ENCODE data around the gene ARL17B.
"Not testable (repeated sequence)": the region's sequence is repeated elsewhere in the genome, so short reads cannot be mapped to it uniquely, and the experiment has no call there.

The ARL17B gene

GRCh38 chr17:46253722-46254121 is 107.8 kb downstream of the ARL17B start:
- H3K4me3 ChIP-seq (ENCODE audit: low read depth, low read length): not testable (repeated sequence)
- peak; percentile 51 for DNase-seq (ENCODE audit: low read depth)
- TF ChIP-seq CTCF (IDR thresholded peaks at IDR 0.05; ENCODE audit: low read depth, low read length, missing control alignments): peak; percentile 80

GRCh38 chr17:46252804-46253203 is 108.8 kb downstream of the ARL17B start:
- not testable (repeated sequence) for H3K4me3 ChIP-seq (ENCODE audit: low read depth, low read length); DNase-seq (ENCODE audit: low read depth)

- DNase-seq (ENCODE audit: low read depth); H3K4me3 ChIP-seq (ENCODE audit: low read depth, low read length): not testable (repeated sequence)
These were observed 112.4 kb downstream of the ARL17B start for GRCh38 chr17:46249153-46249552.

DNA sequence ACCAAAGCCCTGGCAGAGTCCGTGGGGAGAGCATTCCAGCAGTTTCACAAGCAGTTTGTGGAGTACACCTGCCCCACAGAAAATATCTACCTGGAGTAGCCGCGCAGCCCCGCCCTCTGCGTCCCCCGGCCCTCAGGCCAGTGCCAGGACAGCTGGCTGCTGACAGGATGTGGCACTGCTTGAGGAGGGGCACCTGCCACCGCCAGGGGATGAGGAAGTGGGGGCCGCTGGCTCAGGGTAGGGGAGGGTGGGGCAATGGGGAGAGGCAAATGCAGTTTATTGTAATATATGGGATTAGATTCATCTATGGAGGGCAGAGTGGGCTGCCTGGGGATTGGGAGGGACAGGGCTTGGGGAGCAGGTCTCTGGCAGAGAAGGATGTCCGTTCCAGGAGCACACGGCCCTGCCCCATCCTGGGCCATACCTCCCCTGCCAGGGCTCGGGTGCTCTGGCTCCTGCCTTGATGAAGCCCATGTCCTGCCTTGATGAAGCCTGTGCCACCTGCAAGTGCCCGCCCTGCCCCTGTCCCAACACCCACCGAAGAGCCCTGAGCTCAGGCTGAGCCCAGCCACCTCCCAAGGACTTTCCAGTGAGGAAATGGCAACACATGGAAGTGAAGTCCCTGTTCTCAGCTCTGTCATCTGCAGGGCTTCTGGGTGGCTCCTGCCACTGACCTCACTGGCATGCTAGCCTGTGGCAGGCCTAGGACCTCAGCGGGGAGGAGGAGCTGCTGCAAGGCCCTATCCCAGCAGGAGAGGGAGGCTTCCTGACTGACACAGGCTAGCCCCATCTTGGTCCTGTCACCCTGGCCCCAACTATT is 116.4 kb downstream of the ARL17B start:
- H3K4me3 ChIP-seq (ENCODE audit: low read depth, low read length); DNase-seq (ENCODE audit: low read depth): not testable (repeated sequence)

DNA sequence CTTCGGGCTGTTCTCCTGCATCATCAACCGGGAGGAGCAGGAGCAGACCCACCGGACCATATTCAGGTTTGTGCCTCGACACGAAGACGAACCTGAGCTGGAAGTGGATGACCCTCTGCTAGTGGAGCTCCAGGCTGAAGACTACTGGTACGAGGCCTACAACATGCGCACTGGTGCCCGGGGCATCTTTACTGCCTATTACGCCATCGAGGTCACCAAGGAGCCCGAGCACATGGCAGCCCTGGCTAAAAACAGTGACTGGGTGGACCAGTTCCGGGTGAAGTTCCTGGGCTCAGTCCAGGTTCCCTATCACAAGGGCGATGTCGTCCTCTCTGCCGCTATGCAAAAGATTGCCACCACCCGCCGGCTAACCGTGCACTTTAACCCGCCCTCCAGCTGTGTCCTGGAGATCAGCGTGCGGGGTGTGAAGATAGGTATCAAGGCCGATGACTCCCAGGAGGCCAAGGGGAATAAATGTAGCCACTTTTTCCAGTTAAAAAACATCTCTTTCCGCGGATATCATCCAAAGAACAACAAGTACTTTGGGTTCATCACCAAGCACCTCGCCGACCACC is 117.1 kb downstream of the ARL17B start:
- DNase-seq (ENCODE audit: low read depth); H3K4me3 ChIP-seq (ENCODE audit: low read depth, low read length): not testable (repeated sequence)

- DNase-seq (ENCODE audit: low read depth); H3K4me3 ChIP-seq (ENCODE audit: low read depth, low read length): not testable (repeated sequence)
These were observed 117.6 kb downstream of the ARL17B start for GRCh38 chr17:46243928-46244327.

DNA sequence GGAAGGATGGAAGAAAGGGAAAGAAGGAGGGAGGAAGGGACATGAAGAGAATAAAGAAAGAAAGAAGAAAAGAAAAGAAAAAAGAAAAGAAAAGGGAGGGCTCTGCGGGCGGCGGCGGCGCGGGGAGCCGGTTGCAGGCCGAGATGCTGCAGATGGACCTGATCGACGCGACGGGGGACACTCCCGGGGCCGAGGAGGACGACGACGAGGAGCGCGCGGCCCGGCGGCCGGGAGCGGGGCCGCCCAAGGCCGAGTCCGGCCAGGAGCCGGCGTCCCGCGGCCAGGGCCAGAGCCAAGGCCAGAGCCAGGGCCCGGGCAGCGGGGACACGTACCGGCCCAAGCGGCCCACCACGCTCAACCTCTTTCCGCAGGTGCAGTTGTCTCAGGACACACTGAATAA is 118.1 kb downstream of the ARL17B start:
- not testable (repeated sequence) for H3K4me3 ChIP-seq (ENCODE audit: low read depth, low read length); DNase-seq (ENCODE audit: low read depth)

- DNase-seq (ENCODE audit: low read depth): not testable (repeated sequence)
These were observed 130.2 kb downstream of the ARL17B start for GRCh38 chr17:46231359-46231758.

GRCh38 chr17:46225274-46225794 is 136.2 kb downstream of the ARL17B start:
- DNase-seq (ENCODE audit: low read depth): peak; percentile 85
- H3K4me3 ChIP-seq (ENCODE audit: low read depth, low read length): peak overlapping the region; percentile 67

More at GRCh38 chr17:46231359-46231758, 130.2 kb downstream of the ARL17B start:
- not testable (repeated sequence) for H3K4me3 ChIP-seq (ENCODE audit: low read depth, low read length)

DNA sequence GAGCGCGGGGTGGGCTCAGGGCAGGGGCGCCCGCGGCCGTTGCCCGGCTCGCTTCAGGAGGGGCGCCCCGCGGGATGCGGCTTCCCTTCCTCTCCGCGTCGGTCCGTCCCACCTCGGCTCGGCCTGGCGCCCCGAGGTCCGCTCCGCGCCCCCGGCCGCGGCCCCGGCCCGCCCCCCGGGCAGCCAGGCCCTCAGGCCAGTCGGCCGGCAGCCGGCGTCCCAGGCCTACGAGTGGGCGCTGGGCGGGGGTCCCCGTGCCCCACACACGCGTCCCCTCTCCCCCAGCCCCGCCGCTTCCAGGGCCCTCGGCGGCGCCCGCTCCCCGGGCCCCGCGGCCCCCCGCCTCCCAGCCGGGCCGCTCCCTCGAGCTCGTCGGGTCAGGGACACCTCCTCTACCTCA is 136.7 kb downstream of the ARL17B start:
- peak overlapping the region; percentile 67 for H3K4me3 ChIP-seq (ENCODE audit: low read depth, low read length)
- DNase-seq (ENCODE audit: low read depth): not testable (repeated sequence)

Measured in GM12864 (cell line).